HEK293 (cell line): Measurements from ENCODE around the gene WAC.

ENCODE experiments used
- CTCF ChIA-PET: fragments of 350-600 bp; formaldehyde crosslinking; extraction: SDS; loops from one replicate; lab custom pipeline; 2021; ENCODE audit warnings: antibody characterized with exemption; lab: Yijun Ruan, JAX
- POLR2A ChIA-PET: fragments of 300-600 bp; formaldehyde crosslinking; extraction: SDS; loops from one replicate; lab custom pipeline; 2020; ENCODE audit warnings: antibody characterized with exemption, inconsistent platforms; lab: Yijun Ruan, JAX
- H3K27ac ChIP-seq: fragments of 200-500 bp; sonication (Bioruptor generic); 2 replicates; pipeline ENCODE4 v1.5.1; 2014; ENCODE audit warnings: low read depth, low read length, control low read depth, inconsistent platforms; ENCODE audit errors: extremely low read depth
- H3K36me3 ChIP-seq, 2 experiments: fragments of 200-500 bp in 1 of 2; sonication (Bioruptor generic) in 1 of 2; 1 replicate in 1 of 2; 2 replicates in 1 of 2; pipeline ENCODE4 v1.5.1; 2014 to 2017; ENCODE audit warnings: inconsistent platforms in 2 of 2, low read length in 2 of 2; ENCODE audit not compliant: control insufficient read depth in 2 of 2, insufficient read depth in 1 of 2
- H3K4me1 ChIP-seq: fragments of 200-500 bp; sonication (Bioruptor generic); 2 replicates; pipeline ENCODE4 v1.5.1; 2014; ENCODE audit warnings: mild to moderate bottlenecking, low read length, inconsistent platforms; ENCODE audit not compliant: control insufficient read depth, insufficient read depth
- H3K4me3 ChIP-seq: 2 replicates; pipeline ENCODE4 v1.5.1; 2011; ENCODE audit warnings: low read depth, mild to moderate bottlenecking, control low read depth, low read length, moderate library complexity
- H3K9me3 ChIP-seq: fragments of 200-500 bp; sonication (Bioruptor generic); 2 replicates; pipeline ENCODE4 v1.5.1; 2014; ENCODE audit warnings: low read depth, low read length, inconsistent platforms; ENCODE audit not compliant: control insufficient read depth, insufficient read depth
- GLI4 ChIP-seq: fragments of 450-650 bp; formaldehyde crosslinking; IDR thresholded peaks from 2 replicates; pipeline ENCODE4 v1.5.1; 2016; ENCODE audit warnings: missing biosample characterization, missing genetic modification characterization
- GLIS1 ChIP-seq: fragments of 450-650 bp; formaldehyde crosslinking; IDR thresholded peaks from 2 replicates; pipeline ENCODE4 v1.5.1; 2016; ENCODE audit warnings: missing biosample characterization, missing genetic modification characterization
- RBAK ChIP-seq: fragments of 450-650 bp; formaldehyde crosslinking; IDR thresholded peaks from 2 replicates; pipeline ENCODE4 v1.5.1; 2016; ENCODE audit warnings: missing biosample characterization, missing genetic modification characterization
- ZNF112 ChIP-seq: fragments of 450-650 bp; formaldehyde crosslinking; IDR thresholded peaks from 2 replicates; pipeline ENCODE4 v1.5.0; 2017; ENCODE audit warnings: missing biosample characterization, missing genetic modification characterization
- ZNF16 ChIP-seq: fragments of 450-650 bp; formaldehyde crosslinking; IDR thresholded peaks from 2 replicates; pipeline ENCODE4 v1.5.1; 2016; ENCODE audit warnings: low read depth, missing biosample characterization, missing genetic modification characterization
- ZNF184 ChIP-seq: fragments of 450-650 bp; IDR thresholded peaks from 2 replicates; pipeline ENCODE4 v1.5.1; 2018; ENCODE audit warnings: missing biosample characterization, mild to moderate bottlenecking, missing genetic modification characterization
- ZNF223 ChIP-seq: fragments of 450-650 bp; formaldehyde crosslinking; IDR thresholded peaks from 2 replicates; pipeline ENCODE4 v1.5.1; 2016; ENCODE audit warnings: missing biosample characterization, missing genetic modification characterization
- ZNF266 ChIP-seq: fragments of 450-650 bp; formaldehyde crosslinking; IDR thresholded peaks from 2 replicates; pipeline ENCODE4 v1.5.1; 2016; ENCODE audit warnings: missing biosample characterization, missing genetic modification characterization, low read depth
- ZNF391 ChIP-seq: fragments of 450-650 bp; formaldehyde crosslinking; IDR thresholded peaks from 2 replicates; pipeline ENCODE4 v1.5.1; 2016; ENCODE audit warnings: low read depth, missing biosample characterization, missing genetic modification characterization, borderline replicate concordance
- ZNF416 ChIP-seq: fragments of 450-650 bp; formaldehyde crosslinking; IDR thresholded peaks from 2 replicates; pipeline ENCODE4 v1.5.1; 2016; ENCODE audit warnings: missing biosample characterization, missing genetic modification characterization
- ZNF558 ChIP-seq: fragments of 450-650 bp; formaldehyde crosslinking; IDR thresholded peaks from 2 replicates; pipeline ENCODE4 v1.5.1; 2016; ENCODE audit warnings: missing biosample characterization, missing genetic modification characterization
- ZNF585B ChIP-seq: fragments of 450-650 bp; formaldehyde crosslinking; IDR thresholded peaks from 2 replicates; pipeline ENCODE4 v1.5.1; 2016; ENCODE audit warnings: missing biosample characterization, missing genetic modification characterization
- ZNF621 ChIP-seq: fragments of 450-650 bp; formaldehyde crosslinking; IDR thresholded peaks from 2 replicates; pipeline ENCODE4 v1.5.1; 2017; ENCODE audit warnings: missing biosample characterization, missing genetic modification characterization
- ZNF776 ChIP-seq: fragments of 450-650 bp; formaldehyde crosslinking; IDR thresholded peaks from 2 replicates; pipeline ENCODE4 v1.5.0; 2017; ENCODE audit warnings: missing biosample characterization, missing genetic modification characterization, borderline replicate concordance
- ZNF785 ChIP-seq: fragments of 450-650 bp; formaldehyde crosslinking; IDR thresholded peaks from 2 replicates; pipeline ENCODE4 v1.5.1; 2016; ENCODE audit warnings: missing biosample characterization, missing genetic modification characterization
- TF ChIP-seq, protein P1 (sequence below): fragments of 450-650 bp; formaldehyde crosslinking; IDR thresholded peaks from 2 replicates; pipeline ENCODE4 v1.5.1; 2016; ENCODE audit warnings: missing biosample characterization, missing genetic modification characterization
- TF ChIP-seq, protein P2 (sequence below): fragments of 450-650 bp; formaldehyde crosslinking; IDR thresholded peaks from 2 replicates; pipeline ENCODE4 v1.5.1; 2016; ENCODE audit warnings: missing biosample characterization, missing genetic modification characterization
- TF ChIP-seq, protein P3 (sequence below): fragments of 450-650 bp; formaldehyde crosslinking; IDR thresholded peaks from 2 replicates; pipeline ENCODE4 v1.5.1; 2016; ENCODE audit warnings: missing biosample characterization, missing genetic modification characterization

WAC gene

DNA sequence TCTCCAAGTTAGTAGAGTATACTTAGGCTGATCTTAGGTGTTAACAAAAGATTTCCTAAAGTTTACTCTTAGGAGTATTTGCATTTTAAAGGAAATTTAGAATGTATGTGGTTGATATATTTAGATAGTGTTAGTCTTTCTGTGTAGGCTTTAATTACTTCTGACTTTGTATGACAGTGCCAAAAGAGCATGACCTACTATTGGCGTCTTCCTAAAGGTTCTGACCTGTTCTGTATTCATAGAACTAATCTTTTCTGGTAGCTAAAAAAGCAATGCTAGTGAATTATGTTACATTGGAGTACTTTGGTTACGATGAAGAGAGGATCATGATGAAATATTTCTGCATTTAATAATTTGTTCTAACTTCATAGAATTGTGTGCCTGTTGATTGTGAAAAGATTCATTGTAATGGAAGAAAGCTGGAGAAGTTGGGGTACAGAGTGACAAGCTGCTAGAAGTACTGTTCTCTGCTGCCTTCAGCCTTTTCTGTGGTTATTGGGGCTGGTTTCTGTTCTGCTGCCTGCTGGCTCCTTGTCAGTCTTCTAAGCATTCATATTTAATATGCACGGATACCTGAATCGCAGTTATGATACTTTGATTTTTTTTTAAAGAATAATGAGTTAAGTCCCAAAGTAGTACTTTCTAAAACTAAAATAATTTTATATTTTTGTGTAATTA lies 13.2 kb downstream of the WAC start:
- no peak for TF ChIP-seq ZNF391 (tag by site-specific recombination)
- TF ChIP-seq ZNF266 (tag by site-specific recombination) = no peak
- no peak for TF ChIP-seq ZNF558 (tag by site-specific recombination)
- no peak for TF ChIP-seq ZNF785 (tag by site-specific recombination)
- TF ChIP-seq ZNF621 (tag by site-specific recombination) = no peak
- TF ChIP-seq, protein P1, sequence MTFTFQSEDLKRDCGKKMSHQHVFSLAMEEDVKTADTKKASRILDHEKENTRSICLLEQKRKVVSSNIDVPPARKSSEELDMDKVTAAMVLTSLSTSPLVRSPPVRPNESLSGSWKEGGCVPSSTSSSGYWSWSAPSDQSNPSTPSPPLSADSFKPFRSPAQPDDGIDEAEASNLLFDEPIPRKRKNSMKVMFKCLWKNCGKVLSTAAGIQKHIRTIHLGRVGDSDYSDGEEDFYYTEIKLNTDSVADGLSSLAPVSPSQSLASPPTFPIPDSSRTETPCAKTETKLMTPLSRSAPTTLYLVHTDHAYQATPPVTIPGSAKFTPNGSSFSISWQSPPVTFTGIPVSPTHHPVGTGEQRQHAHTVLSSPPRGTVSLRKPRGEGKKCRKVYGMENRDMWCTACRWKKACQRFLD (tag by site-specific recombination) = no peak
- TF ChIP-seq, protein P2, sequence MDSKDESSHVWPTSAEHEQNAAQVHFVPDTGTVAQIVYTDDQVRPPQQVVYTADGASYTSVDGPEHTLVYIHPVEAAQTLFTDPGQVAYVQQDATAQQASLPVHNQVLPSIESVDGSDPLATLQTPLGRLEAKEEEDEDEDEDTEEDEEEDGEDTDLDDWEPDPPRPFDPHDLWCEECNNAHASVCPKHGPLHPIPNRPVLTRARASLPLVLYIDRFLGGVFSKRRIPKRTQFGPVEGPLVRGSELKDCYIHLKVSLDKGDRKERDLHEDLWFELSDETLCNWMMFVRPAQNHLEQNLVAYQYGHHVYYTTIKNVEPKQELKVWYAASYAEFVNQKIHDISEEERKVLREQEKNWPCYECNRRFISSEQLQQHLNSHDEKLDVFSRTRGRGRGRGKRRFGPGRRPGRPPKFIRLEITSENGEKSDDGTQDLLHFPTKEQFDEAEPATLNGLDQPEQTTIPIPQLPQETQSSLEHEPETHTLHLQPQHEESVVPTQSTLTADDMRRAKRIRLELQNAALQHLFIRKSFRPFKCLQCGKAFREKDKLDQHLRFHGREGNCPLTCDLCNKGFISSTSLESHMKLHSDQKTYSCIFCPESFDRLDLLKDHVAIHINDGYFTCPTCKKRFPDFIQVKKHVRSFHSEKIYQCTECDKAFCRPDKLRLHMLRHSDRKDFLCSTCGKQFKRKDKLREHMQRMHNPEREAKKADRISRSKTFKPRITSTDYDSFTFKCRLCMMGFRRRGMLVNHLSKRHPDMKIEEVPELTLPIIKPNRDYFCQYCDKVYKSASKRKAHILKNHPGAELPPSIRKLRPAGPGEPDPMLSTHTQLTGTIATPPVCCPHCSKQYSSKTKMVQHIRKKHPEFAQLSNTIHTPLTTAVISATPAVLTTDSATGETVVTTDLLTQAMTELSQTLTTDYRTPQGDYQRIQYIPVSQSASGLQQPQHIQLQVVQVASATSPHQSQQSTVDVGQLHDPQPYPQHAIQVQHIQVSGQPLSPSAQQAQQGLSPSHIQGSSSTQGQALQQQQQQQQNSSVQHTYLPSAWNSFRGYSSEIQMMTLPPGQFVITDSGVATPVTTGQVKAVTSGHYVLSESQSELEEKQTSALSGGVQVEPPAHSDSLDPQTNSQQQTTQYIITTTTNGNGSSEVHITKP (tag by site-specific recombination) = no peak
- TF ChIP-seq ZNF112 (tag by site-specific recombination) = no peak
- no peak for TF ChIP-seq ZNF416 (tag by site-specific recombination)
- TF ChIP-seq ZNF585B (tag by site-specific recombination) = no peak
- no peak for TF ChIP-seq GLI4 (tag by site-specific recombination)
- no peak for TF ChIP-seq ZNF16 (tag by site-specific recombination)
- TF ChIP-seq, all 188 proteins: peak for 0
- Histone ChIP-seq H3K9me3 (no peaks in the 10 kb centered on the region), H3K4me1 (peaks cover 6% of the 10 kb centered on the region; the same call in 1 of the 2 replicates), H3K27ac (no peak overlapping the region), H3K36me3 (peaks cover 72 to 88% of the 10 kb centered on the region in 2 experiments), H3K4me3 (no peak overlapping the region)
- CTCF ChIA-PET = interaction anchor here (1.2 kb wide), 1 partner anchor 40 kb away, joined by 3 read pairs; no protein-coding TSS in a partner anchor
- POLR2A ChIA-PET = interaction anchor here (1.1 kb wide), 1 partner anchor 11 kb away, joined by 3 read pairs; no protein-coding TSS in a partner anchor

- H3K36me3 ChIP-seq = peaks cover 74 to 77% of the 10 kb centered on the region in 2 experiments
- TF ChIP-seq, protein P3, sequence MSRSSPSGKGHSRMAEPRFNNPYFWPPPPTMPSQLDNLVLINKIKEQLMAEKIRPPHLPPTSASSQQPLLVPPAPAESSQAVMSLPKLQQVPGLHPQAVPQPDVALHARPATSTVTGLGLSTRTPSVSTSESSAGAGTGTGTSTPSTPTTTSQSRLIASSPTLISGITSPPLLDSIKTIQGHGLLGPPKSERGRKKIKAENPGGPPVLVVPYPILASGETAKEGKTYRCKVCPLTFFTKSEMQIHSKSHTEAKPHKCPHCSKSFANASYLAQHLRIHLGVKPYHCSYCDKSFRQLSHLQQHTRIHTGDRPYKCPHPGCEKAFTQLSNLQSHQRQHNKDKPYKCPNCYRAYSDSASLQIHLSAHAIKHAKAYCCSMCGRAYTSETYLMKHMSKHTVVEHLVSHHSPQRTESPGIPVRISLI (tag by site-specific recombination) = peak; percentile 12; the same call in 1 of the 2 replicates
- TF ChIP-seq ZNF184 (tag by site-specific recombination) = no peak
- TF ChIP-seq ZNF223 (tag by site-specific recombination) = no peak
- no peak for TF ChIP-seq RBAK (tag by site-specific recombination)
- no peak for TF ChIP-seq ZNF776 (tag by site-specific recombination)
- TF ChIP-seq GLIS1 = 0 out of 2 replicates have a peak, but pooled peaks have one; percentile 16
- POLR2A ChIA-PET = no interaction called here
- no peak overlapping the region for H3K4me3 ChIP-seq
- H3K4me1 ChIP-seq = peaks cover 15% of the 10 kb centered on the region
- CTCF ChIA-PET = interaction anchor here (0.6 to 0.7 kb wide), 2 partner anchors 147 to 1925 kb away, joined by 3 to 4 read pairs; no protein-coding TSS in a partner anchor
- H3K9me3 ChIP-seq = no peaks in the 10 kb centered on the region
- H3K27ac ChIP-seq = no peak overlapping the region
Observed at GRCh38 chr10:28548781-28549498, 16.0 kb downstream of the WAC start.
